Thyroid gland (tissue), 4 donors: Measurements from ENCODE around the gene ACCSL. TPM values are rescaled to one million over a fixed set of nuclear protein-coding genes. Genes with fewer than 3 reads are reported as not detected.

ENCODE experiments used
- DNase-seq, 2 donors: peaks; one replicate each; pipeline ENCODE4 v3.0.0-alpha.2; 2019
- H3K27ac ChIP-seq, 3 donors: fragments of 200-600 bp; sonication (generic); 1 replicate in 2 of 3; 2 replicates in 1 of 3; pipeline ENCODE4 v1.5.1; 2016 to 2019; ENCODE audit warnings: mild to moderate bottlenecking in 1 of 3, moderate library complexity in 1 of 3
- H3K27me3 ChIP-seq: fragments of 200-600 bp; sonication (generic); one replicate; pipeline ENCODE4 v1.5.1; 2019
- H3K36me3 ChIP-seq, 2 donors: fragments of 200-600 bp; sonication (generic); one replicate each; pipeline ENCODE4 v1.5.1; 2016 to 2019
- H3K4me1 ChIP-seq, 2 donors: fragments of 200-600 bp; sonication (generic); one replicate each; pipeline ENCODE4 v1.5.1; 2017 to 2019
- H3K4me3 ChIP-seq, 3 donors: fragments of 200-600 bp; sonication (generic); replicated peaks in 1 of 3; 1 replicate in 2 of 3; 2 replicates in 1 of 3; pipeline ENCODE4 v1.5.1; 2016; ENCODE audit warnings: mild to moderate bottlenecking in 1 of 3
- H3K9me3 ChIP-seq: fragments of 200-600 bp; sonication (generic); one replicate; pipeline ENCODE4 v1.5.1; 2017
- POLR2A ChIP-seq, 2 donors: fragments of 450-650 bp; IDR thresholded peaks; one replicate each; pipeline ENCODE4 v1.6.1; 2017; ENCODE audit warnings: antibody characterized with exemption in 2 of 2, mild to moderate bottlenecking in 2 of 2, moderate library complexity in 1 of 2
- WGBS, 2 donors: methylation state at CpG; one replicate each; pipeline ENCODE4 v1.1.5; 2017; 5-methylcytosine and 5-hydroxymethylcytosine counted together
- intact Hi-C: fragments of 100-400 bp; cut with DNase I; formaldehyde crosslinking; loops from one replicate; pipeline ENCODE4 v1.15.1; 2023
- total RNA-seq, 4 donors: library from RNA; depleted of rRNA; stranded (reverse); fragments of >200 nt; gene quantifications; one replicate each; pipeline ENCODE4 v1.2.3, GENCODE V29; 2016
- TF ChIP-seq, protein P1 (sequence below), 6 experiments: fragments of 200-600 bp in 3 of 6; fragments of 450-650 bp in 3 of 6; sonication (generic) in 3 of 6; IDR thresholded peaks; one replicate each; pipeline ENCODE4 v1.5.1; 2016 to 2019; ENCODE audit warnings: antibody characterized with exemption in 6 of 6, mild to moderate bottlenecking in 2 of 6, inconsistent platforms in 1 of 6, moderate library complexity in 1 of 6

Gene ACCSL
- total RNA-seq, 4 donors from 2014 or later, result not detected

DNA sequence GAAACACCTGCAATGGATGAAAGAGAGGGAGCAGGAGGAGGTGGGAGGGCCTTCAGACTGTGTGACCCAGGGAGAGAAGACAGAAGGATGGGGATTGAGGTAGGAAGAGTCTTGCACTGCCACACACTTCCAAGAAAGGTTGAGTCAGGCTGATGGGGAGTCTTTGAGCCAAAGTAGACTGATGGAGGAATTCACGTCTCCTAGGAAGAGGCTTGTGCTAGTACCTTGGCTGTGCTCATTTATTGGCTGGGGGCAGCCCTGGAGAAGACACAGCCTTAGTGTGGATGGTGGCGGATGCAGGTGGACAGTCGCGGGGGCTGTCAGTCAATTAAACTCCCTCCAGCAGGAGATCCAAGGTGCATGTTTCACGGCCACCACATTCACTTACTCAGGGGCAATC lies 16.2 kb upstream of the ACCSL start:
- Histone ChIP-seq H3K4me3 (no peak overlapping the region), H3K27me3 (no peaks in the 10 kb centered on the region), H3K4me1 (peaks cover 0 to 13% of the 10 kb centered on the region in 2 donors), H3K27ac (peak overlapping the region; percentile 12 to 76 (median 63)), H3K36me3 (no peaks in the 10 kb centered on the region), H3K9me3 (no peaks in the 10 kb centered on the region)
- intact Hi-C loops, result loop anchor here (10.0 kb wide), 1 partner anchor 137 kb away; no protein-coding TSS in a partner anchor
- no peak for DNase-seq
- 93 to 96% methylated on average over 5 of the region's 5 CpGs for WGBS, 2 donors
- TF ChIP-seq, protein P1, sequence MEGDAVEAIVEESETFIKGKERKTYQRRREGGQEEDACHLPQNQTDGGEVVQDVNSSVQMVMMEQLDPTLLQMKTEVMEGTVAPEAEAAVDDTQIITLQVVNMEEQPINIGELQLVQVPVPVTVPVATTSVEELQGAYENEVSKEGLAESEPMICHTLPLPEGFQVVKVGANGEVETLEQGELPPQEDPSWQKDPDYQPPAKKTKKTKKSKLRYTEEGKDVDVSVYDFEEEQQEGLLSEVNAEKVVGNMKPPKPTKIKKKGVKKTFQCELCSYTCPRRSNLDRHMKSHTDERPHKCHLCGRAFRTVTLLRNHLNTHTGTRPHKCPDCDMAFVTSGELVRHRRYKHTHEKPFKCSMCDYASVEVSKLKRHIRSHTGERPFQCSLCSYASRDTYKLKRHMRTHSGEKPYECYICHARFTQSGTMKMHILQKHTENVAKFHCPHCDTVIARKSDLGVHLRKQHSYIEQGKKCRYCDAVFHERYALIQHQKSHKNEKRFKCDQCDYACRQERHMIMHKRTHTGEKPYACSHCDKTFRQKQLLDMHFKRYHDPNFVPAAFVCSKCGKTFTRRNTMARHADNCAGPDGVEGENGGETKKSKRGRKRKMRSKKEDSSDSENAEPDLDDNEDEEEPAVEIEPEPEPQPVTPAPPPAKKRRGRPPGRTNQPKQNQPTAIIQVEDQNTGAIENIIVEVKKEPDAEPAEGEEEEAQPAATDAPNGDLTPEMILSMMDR (IDR thresholded peaks at IDR 0.05), result no peak
- no peak for TF ChIP-seq POLR2A (IDR thresholded peaks at IDR 0.05)

DNA sequence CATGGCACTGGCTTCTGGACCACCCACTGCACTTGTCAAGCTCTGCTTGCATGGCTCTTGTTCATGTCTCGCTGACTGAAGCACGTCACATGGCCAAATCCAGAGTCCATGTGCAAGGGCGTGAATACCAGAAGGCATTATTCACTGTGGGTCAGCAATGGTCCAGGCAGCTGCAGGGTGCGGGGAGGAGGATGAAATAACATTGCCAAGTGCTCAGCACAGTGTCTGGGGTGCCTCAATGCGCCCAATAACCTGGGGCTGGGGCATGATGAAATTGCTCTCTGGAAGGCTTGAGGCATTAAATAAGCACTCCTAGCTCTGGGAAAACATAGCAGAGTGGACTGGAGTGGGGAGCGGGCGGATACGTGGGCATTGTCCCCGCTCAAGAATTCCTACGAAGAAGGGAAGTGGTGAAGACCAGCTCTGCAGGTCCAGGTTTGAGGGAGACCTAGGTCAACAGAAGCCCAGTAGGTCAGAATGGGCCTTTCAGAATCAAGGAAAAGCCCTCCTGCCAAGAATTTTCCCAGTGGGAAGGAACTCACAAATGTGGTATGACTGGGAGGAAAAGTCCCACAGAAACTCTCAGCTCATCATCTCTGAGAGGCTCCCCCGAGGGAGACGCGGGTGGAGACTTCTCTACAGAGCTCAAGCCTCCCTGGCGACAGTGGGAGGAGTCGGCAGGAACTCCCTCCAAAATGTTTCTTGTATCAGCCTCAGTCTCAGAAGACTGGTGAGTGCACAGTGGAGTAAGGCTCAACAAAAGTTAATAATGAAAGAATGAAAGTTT lies 15.3 kb upstream of the ACCSL start:
- H3K4me3 ChIP-seq, result no peak overlapping the region
- H3K4me1 ChIP-seq, result peaks cover 0 to 13% of the 10 kb centered on the region in 2 donors
- intact Hi-C loops, result loop anchor here (10.0 kb wide), 1 partner anchor 138 kb away; no protein-coding TSS in a partner anchor
- no peak for TF ChIP-seq POLR2A (IDR thresholded peaks at IDR 0.05)
- TF ChIP-seq, protein P1 (IDR thresholded peaks at IDR 0.05), result no peak
- H3K27me3 ChIP-seq, result no peaks in the 10 kb centered on the region
- peak overlapping the region in 2 of 3 donors; percentile 63 to 76 for H3K27ac ChIP-seq
- peak; percentile 10 to 16 for DNase-seq
- WGBS, 2 donors, result 55 to 58% methylated on average over 14 to 15 of the region's 15 CpGs
- H3K9me3 ChIP-seq, result no peaks in the 10 kb centered on the region
- H3K36me3 ChIP-seq, result no peaks in the 10 kb centered on the region

DNA sequence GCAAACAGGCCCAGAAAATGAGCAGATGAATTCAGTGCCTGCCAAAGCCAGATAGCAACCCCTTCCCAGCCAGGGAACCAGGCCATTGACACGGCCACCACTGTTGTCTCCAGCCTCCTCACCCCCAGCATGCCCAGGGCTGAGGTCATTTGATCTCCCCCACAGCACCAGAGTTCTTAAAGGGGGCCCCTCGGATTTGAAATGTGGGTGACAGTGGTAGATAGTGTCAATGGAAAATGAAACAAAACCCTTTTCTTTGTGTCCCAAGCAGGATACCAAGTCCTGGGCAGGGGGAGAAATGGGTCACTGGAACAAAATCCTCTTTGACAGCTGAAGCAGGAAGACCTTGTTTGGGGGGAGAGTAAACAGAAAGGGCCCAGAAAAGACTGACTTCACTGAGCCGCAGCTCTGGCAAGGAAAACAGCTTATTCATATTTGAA lies 14.3 kb upstream of the ACCSL start:
- WGBS, 2 donors, result 48 to 68% methylated on average over 3 of the region's 3 CpGs
- intact Hi-C loops, result loop anchor here (10.0 kb wide), 1 partner anchor 139 kb away; no protein-coding TSS in a partner anchor
- Histone ChIP-seq H3K27ac (peak overlapping the region in 1 of 3 donors; percentile 2), H3K4me1 (peaks cover 0 to 13% of the 10 kb centered on the region in 2 donors), H3K9me3 (no peaks in the 10 kb centered on the region), H3K4me3 (no peak overlapping the region), H3K36me3 (no peaks in the 10 kb centered on the region), H3K27me3 (no peaks in the 10 kb centered on the region)
- DNase-seq, result no peak
- TF ChIP-seq, protein P1 (IDR thresholded peaks at IDR 0.05), result no peak
- TF ChIP-seq POLR2A (IDR thresholded peaks at IDR 0.05), result no peak

DNA sequence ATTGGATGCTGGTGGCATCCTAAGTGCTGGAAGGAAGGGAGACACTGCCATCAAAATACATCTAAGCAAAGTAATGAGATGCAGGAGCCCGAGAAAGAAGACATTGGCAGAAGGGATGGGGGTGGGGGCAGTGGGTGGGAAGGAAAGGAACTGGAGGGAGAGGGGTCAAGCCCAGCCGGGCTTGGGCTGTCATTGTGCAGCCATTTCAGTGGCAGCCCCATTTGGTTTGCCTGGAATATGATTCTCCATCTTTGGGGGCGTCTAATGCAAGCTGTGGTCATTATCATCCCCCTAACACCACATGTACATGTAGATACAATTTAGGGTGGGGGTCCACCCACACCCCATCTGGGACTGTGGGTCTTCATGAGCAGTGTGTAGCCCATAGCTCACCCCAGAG lies 13.9 kb upstream of the ACCSL start:
- intact Hi-C loops, result loop anchor here (10.0 kb wide), 1 partner anchor 139 kb away; no protein-coding TSS in a partner anchor
- H3K27ac ChIP-seq, result no peak overlapping the region
- DNase-seq, result no peak

More for the DNA sequence above, 13.9 kb upstream of the ACCSL start:
- no peaks in the 10 kb centered on the region for H3K36me3 ChIP-seq
- no peak overlapping the region for H3K4me3 ChIP-seq
- WGBS, 2 donors, result 46% methylated on average over 3 of the region's 3 CpGs
- peaks cover 0 to 13% of the 10 kb centered on the region in 2 donors for H3K4me1 ChIP-seq
- no peaks in the 10 kb centered on the region for H3K9me3 ChIP-seq
- no peak for TF ChIP-seq POLR2A (IDR thresholded peaks at IDR 0.05)
- TF ChIP-seq, protein P1 (IDR thresholded peaks at IDR 0.05), result no peak
- no peaks in the 10 kb centered on the region for H3K27me3 ChIP-seq
